Stomach (tissue), 4 donors: ENCODE results near the gene BTBD9.

ENCODE experiments used
- CTCF ChIP-seq, 7 experiments: fragments of 450-650 bp in 4 of 7; fragments of 200-600 bp in 3 of 7; sonication (generic) in 3 of 7; IDR thresholded peaks; one replicate each; pipeline ENCODE4 v1.5.1; 2016 to 2019; ENCODE audit warnings: antibody characterized with exemption in 7 of 7, control low read depth in 2 of 7, mild to moderate bottlenecking in 1 of 7
- POLR2A ChIP-seq, 4 donors: fragments of 450-650 bp; IDR thresholded peaks; one replicate each; pipeline ENCODE4 v1.6.1; 2016; ENCODE audit warnings: antibody characterized with exemption in 4 of 4, control low read depth in 2 of 4, mild to moderate bottlenecking in 1 of 4, moderate library complexity in 1 of 4
- POLR2AphosphoS5 ChIP-seq, 3 donors: sonication (generic); formaldehyde crosslinking; IDR thresholded peaks; one replicate each; pipeline ENCODE4 v1.6.1; 2016; ENCODE audit warnings: antibody characterized with exemption in 3 of 3

- TF ChIP-seq CTCF (IDR thresholded peaks at IDR 0.05) (no peak), POLR2AphosphoS5 (IDR thresholded peaks at IDR 0.05) (no peak), POLR2A (IDR thresholded peaks at IDR 0.05) (no peak)
Measured at GRCh38 chr6:38154731-38155130, 485.0 kb downstream of the BTBD9 start.
